ENCODE data around the gene TET3. TPM values are rescaled to one million over a fixed set of nuclear protein-coding genes. Genes with fewer than 3 reads are reported as not detected.

TET3 gene
- total RNA-seq, 1 donor from 2014 or later = 21.5 TPM

DNA sequence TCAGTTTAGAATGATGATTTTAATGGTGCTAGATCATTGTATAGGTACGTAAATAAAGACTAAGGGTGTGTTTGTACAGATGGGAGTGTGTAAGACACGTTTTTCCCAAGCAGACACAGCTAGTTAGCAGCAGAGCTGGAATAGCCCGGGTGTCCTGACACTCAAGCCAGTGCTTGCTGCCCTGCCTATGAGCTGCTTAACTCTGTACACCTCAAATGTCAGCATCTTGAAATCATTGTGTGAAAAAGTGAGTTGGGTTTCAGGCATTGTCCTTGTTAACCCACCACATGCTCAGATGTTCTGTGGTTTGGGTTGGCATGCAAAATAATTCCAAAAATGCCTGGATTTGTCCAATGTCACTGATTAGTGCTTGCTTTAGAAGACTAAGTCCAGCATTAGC is 13.0 kb upstream of the TET3 start:
- no peak for ATAC-seq
- H3K9me3 ChIP-seq = no peaks in the 10 kb centered on the region
- no peaks in the 10 kb centered on the region for H3K36me3 ChIP-seq
- H3K4me1 ChIP-seq = peaks cover 38% of the 10 kb centered on the region
- H3K4me3 ChIP-seq = no peak overlapping the region
- intact Hi-C loops (cut with DNase I) = no loop called here
- H3K27me3 ChIP-seq (ENCODE audit: low read depth) = no peaks in the 10 kb centered on the region
- H3K27ac ChIP-seq = peak overlapping the region; percentile 74
- TF ChIP-seq, protein P1, sequence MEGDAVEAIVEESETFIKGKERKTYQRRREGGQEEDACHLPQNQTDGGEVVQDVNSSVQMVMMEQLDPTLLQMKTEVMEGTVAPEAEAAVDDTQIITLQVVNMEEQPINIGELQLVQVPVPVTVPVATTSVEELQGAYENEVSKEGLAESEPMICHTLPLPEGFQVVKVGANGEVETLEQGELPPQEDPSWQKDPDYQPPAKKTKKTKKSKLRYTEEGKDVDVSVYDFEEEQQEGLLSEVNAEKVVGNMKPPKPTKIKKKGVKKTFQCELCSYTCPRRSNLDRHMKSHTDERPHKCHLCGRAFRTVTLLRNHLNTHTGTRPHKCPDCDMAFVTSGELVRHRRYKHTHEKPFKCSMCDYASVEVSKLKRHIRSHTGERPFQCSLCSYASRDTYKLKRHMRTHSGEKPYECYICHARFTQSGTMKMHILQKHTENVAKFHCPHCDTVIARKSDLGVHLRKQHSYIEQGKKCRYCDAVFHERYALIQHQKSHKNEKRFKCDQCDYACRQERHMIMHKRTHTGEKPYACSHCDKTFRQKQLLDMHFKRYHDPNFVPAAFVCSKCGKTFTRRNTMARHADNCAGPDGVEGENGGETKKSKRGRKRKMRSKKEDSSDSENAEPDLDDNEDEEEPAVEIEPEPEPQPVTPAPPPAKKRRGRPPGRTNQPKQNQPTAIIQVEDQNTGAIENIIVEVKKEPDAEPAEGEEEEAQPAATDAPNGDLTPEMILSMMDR (IDR thresholded peaks at IDR 0.05) = no peak
- DNase-seq = no peak

DNA sequence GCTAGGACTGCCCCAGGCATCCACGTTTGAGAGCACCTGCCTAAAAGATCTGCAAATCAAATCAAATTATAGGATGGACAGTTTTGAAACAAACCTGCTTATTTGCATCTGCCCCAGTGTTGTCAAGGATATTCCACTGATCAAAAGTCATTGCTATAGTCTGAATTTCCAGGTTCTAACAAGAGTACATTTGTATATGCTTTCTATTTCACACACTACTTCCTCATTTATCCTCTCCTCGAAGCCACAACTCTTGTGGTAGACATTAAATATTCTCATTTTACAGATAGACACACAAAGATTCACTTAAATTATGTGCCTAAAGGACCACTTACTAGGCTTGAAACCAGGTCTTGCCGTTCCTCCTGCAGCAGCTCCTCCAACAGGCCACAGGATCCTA is 11.9 kb upstream of the TET3 start:
- intact Hi-C loops (cut with DNase I) = no loop called here
- ATAC-seq = no peak
- no peak overlapping the region for H3K27ac ChIP-seq
- TF ChIP-seq, protein P1 (IDR thresholded peaks at IDR 0.05) = no peak
- H3K27me3 ChIP-seq (ENCODE audit: low read depth) = no peaks in the 10 kb centered on the region
- no peaks in the 10 kb centered on the region for H3K9me3 ChIP-seq
- no peaks in the 10 kb centered on the region for H3K36me3 ChIP-seq
- peaks cover 38% of the 10 kb centered on the region for H3K4me1 ChIP-seq
- H3K4me3 ChIP-seq = no peak overlapping the region
- DNase-seq = no peak

DNA sequence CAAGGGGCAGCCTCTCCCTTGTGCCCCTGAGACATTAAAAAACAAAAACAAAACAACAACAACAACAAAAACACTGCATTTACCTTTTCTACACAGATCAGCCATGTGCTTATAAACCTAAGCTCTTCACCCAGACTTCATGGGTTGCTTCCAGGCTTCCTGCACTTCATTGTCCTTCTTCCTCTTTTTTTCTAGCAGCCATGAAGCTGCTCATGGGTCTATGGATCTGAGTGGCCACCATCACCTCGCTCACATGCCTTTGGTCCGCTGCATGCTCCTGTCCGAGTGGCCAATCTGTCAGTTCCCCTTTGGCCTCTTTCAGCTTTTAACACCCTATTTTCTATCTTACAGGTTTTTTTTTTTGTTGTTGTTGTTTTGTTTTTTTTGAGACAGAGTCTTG is 9.0 kb upstream of the TET3 start:
- ATAC-seq (no peak), DNase-seq (no peak)
- H3K9me3 ChIP-seq = no peaks in the 10 kb centered on the region
- no peaks in the 10 kb centered on the region for H3K36me3 ChIP-seq
- no peak overlapping the region for H3K27ac ChIP-seq
- peaks cover 44% of the 10 kb centered on the region for H3K4me1 ChIP-seq
- TF ChIP-seq, protein P1 (IDR thresholded peaks at IDR 0.05) = no peak
- H3K4me3 ChIP-seq = no peak overlapping the region
- no peaks in the 10 kb centered on the region for H3K27me3 ChIP-seq (ENCODE audit: low read depth)
- intact Hi-C loops (cut with DNase I) = no loop called here

DNA sequence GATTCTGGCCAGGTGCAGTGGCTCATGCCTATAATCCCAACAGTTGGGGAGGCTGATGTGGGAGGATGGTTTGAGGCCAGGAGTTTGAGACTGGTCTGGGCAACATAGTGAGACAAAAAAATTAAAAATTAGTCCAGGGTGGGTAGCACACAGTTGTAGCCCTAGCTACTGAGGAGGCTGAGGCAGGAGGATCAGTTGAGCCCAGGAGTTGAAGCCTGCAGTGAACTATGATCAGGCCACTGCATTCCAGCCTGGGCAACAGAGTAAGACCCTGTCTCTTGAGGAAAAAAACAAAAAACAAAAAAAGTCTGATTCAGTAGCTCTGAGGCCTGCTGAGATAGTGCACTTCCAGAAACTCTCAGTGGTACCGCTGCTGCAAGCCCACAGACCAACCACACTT is 7.9 kb upstream of the TET3 start:
- Histone ChIP-seq H3K27me3 (ENCODE audit: low read depth) (no peaks in the 10 kb centered on the region), H3K36me3 (no peaks in the 10 kb centered on the region), H3K27ac (no peak overlapping the region), H3K4me3 (no peak overlapping the region), H3K4me1 (peaks cover 44% of the 10 kb centered on the region), H3K9me3 (no peaks in the 10 kb centered on the region)
- TF ChIP-seq, protein P1 (IDR thresholded peaks at IDR 0.05) = no peak
- DNase-seq (no peak), ATAC-seq (no peak)
- intact Hi-C loops (cut with DNase I) = no loop called here

DNA sequence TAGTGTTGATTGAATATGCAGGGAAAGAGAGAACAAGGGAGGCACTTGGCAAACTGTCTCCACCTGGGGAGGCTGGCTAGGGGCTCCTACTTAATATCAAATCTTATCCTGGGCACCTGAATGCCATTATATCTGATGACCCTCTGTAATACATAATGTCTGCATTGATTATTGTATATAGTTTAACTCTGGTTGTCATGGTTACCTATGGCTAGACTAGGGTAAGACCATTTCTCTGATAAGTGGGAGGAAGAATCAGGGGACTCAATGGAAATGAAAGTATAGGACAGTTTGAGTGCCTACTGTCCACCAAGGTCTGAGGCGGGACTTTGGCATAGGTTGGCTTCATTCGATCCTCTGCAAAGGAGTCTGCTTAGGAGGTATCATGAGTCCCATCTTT is 7.2 kb upstream of the TET3 start:
- no peak overlapping the region for H3K4me3 ChIP-seq
- H3K9me3 ChIP-seq = no peaks in the 10 kb centered on the region
- no peaks in the 10 kb centered on the region for H3K36me3 ChIP-seq
- H3K4me1 ChIP-seq = peaks cover 44% of the 10 kb centered on the region
- H3K27ac ChIP-seq = no peak overlapping the region
- ATAC-seq = no peak
- intact Hi-C loops (cut with DNase I) = no loop called here
- TF ChIP-seq, protein P1 (IDR thresholded peaks at IDR 0.05) = no peak
- no peak for DNase-seq
- no peaks in the 10 kb centered on the region for H3K27me3 ChIP-seq (ENCODE audit: low read depth)

DNA sequence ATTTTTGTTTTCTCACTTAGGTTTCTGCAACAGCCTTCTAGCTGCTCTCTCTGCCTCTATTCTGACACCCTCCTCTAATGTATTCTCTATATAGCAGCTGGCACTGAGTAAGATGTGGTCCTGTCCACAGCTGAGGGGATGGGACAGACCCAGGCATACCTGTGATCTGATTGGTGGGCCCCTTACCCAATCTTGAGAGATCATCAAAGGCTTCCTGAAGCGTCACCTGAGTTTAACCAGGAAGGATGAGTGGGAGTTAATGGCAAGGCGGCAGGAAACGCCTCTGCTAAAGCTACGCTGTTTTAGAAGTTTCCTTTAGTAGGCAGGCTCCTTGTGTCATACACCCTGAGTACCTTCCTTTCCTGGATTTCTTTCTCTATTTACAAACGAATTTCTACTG is 5.7 kb upstream of the TET3 start:
- no peaks in the 10 kb centered on the region for H3K27me3 ChIP-seq (ENCODE audit: low read depth)
- no peaks in the 10 kb centered on the region for H3K36me3 ChIP-seq
- peaks cover 51% of the 10 kb centered on the region for H3K4me1 ChIP-seq
- ATAC-seq (no peak), DNase-seq (no peak)
- H3K9me3 ChIP-seq = no peaks in the 10 kb centered on the region
- intact Hi-C loops (cut with DNase I) = no loop called here
- TF ChIP-seq, protein P1 (IDR thresholded peaks at IDR 0.05) = no peak
- no peak overlapping the region for H3K27ac ChIP-seq
- no peak overlapping the region for H3K4me3 ChIP-seq
